GM18868 (cell line): ENCODE measurements around the gene MCM8.

Source experiments
- ATAC-seq: cut with Tn5 transposase; IDR thresholded peaks from one replicate; pipeline ENCODE4 v1.9.1; 2021; ENCODE audit warnings: mild to moderate bottlenecking, moderate library complexity; ENCODE audit not compliant: unreplicated experiment

The MCM8 gene

DNA sequence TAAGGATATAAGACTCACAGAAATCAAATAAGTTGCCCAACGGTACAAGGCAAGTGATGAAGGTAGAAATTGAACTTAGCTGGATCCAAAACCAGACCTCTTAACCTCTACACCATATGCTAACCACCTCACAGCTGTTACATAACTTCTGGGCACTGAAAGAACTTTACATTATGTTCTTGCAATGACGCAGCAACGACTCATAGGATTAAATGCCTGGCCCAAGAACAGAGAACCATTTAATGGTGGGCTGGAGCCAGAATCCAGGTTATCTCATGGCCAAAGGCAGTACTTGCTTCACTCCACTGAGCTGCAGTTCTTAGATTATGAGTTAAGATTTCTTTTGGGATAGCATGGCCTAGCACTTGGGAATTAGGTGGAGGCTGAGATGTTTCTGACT, 4.5 kb upstream of the MCM8 start:
- ATAC-seq, result no peak

DNA sequence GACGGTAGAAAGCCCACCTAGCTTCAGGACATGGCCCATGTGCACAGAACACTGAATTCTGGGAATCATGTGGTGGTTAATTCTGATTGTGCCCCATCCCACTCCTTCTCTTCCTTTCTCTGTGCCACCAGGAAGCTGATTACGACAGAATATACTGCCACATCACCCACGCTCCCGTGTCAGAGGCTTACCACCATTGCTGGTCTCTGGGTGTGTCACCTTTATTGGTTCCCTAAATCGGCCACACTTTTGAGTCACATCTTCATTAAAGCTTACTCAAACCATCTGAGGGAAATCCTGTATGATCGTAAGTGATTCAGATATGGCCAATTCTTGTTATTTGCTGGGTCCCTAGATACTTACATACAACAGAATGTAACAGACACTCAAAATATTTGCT, 3.2 kb upstream of the MCM8 start:
- no peak for ATAC-seq

- ATAC-seq, result no peak
Measured at GRCh38 chr20:5949943-5950270, 545 bp upstream of the MCM8 start.

DNA sequence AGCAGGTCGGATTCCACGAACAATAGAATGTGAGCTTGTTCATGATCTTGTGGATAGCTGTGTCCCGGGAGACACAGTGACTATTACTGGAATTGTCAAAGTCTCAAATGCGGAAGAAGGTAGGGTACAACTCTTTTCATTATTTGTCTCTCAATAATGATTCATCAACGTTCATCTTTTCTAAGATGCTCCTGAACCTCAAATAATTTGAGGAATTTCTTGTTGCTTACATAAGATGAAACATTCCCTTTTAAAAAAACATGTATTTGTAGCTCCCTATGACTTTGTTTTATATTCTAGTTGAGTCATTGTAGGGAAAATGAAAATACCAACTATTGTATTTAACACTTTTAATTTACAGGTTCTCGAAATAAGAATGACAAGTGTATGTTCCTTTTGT, 17.0 kb downstream of the MCM8 start:
- ATAC-seq, result no peak

DNA sequence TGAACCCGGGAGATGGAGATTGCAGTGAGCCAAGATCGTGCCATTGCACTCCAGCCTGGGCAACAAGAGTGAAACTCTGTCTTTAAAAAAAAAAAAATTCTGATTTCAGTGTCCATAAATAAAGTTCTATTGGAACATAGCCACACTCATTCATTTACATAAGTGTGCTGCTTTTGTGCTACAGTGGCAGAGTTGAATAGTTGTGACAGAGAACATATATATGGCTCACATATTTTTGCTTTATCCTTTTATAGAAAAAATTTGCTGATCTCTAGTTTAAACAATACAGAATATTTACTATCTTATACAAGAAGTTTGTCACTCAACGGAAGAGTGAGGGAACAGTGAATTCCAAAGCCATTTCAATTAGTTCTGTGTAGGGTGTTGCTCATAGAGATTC, 18.0 kb downstream of the MCM8 start:
- no peak for ATAC-seq

- ATAC-seq, result no peak
Measured at GRCh38 chr20:5969348-5969935, 19.0 kb downstream of the MCM8 start.

GRCh38 chr20:5969940-5970339, 19.5 kb downstream of the MCM8 start:
- no peak for ATAC-seq

DNA sequence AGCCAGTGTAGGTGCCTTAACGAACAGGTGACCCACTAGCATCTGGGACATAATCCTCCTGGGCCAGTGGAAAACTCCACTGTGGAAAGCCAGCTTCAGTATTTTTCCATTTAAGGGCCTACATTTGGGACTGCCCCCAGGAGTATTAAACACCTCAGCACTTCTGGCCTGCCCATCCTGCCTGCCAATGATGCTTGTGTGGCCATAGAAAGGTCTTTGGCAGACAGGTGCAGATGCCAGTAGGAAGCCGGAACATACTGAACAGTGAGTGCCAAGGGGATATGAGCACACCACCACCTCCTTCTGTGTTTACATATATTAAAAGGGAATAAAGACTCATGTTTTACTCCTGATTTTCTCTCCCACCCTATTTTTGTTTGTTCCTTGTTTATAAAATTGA, 19.9 kb downstream of the MCM8 start:
- ATAC-seq, result no peak

- no peak for ATAC-seq
Measured at GRCh38 chr20:5971203-5971602, 20.8 kb downstream of the MCM8 start.

DNA sequence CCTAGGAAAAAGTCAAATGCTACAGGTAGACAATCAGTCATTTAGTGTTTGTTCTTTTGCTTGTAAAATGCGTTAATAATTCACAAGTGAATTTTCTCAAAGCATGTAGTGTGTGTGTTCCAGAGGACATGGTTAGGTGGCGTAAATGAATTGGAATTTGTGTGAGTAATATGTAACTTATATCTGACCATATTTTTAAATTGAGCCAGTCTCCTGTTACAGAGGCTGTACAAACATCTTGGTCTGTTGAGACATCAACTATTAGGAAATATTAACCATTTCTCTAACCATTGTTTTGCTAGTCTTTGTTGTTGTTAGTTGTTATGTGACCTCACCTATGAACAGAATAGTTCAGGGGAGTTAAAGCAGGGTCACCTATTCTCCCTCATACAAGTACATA, 22.7 kb downstream of the MCM8 start:
- no peak for ATAC-seq

- ATAC-seq, result no peak
Measured at GRCh38 chr20:5973971-5974370, 23.5 kb downstream of the MCM8 start.

GRCh38 chr20:5974531-5974930, 24.1 kb downstream of the MCM8 start:
- no peak for ATAC-seq

DNA sequence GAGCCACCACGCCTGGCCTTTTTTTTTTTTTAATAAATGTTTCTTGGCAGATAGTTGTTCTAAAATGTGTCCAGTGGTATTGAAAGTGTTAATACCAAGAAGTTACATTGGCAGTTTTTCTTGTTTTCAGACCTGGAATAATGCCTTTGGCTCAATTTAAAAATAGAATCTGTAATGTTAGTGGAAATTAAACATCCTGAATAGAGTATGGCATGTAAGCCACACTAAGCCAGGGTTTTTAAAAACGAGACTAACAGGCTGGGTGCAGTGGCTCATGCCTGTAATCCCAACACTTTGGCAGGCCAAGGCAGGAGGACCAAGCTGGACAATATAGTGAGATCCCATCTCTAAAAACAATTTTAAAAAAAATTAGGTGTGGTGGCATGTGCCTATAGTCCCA, 25.3 kb downstream of the MCM8 start:
- no peak for ATAC-seq

DNA sequence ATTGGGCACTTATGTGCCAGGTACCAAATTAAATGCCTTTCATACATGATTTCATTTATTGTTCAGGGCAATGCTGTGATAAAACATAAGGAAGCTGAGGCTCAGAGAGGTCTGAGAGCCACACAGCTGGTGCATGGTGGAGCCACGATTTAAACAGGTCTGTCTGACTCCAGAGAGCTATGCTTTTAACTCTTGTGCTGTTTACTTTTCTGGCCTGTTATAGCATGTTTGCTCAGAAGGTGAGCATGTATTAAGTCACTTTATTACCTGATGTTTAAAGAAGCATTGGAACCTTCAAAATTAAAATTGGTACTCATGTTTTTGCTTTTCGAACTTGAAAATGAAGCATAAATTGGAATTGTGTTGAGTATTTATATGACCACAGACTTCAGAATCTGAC, 26.8 kb downstream of the MCM8 start:
- no peak for ATAC-seq

GRCh38 chr20:5977975-5978374, 27.5 kb downstream of the MCM8 start:
- ATAC-seq, result no peak

- no peak for ATAC-seq
Measured at GRCh38 chr20:5979801-5980200, 29.3 kb downstream of the MCM8 start.

DNA sequence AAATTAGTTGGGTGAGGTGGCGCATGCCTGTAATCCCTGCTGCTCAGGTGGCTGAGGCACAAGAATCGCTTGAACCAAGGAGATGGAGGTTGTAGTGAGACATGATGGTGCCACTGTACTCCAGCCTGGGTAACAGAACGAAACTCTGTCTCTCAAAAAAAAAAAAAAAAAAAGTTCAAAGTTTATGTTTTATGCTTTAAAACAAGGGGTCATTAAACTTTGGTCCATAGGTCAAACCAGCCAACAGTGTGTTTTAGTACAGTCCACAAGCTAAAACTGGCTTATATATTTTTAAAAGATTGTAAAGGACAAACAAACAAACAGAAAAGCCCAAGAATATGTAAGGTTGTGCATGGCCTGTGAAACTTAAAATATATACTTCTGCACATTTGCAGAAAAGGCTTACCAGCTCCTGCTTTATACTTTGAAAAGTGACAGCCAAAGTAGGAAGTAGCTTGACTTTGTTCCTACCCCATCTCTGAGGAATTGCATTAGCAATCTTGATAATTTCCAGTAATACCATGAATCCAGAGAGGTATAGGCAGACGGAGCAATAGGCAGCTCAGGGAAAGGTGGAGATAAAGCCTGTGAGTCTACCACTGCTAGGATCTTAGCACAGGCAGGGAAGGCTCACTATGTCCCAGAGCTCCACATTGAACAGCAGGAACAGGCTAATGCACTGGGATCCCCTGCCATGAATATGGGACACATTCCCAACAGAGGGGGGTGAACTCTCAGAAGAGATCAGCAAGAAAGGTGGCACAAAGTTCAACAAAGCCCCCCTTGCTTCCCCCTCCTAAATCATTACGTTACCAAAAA, 30.5 kb downstream of the MCM8 start:
- no peak for ATAC-seq

DNA sequence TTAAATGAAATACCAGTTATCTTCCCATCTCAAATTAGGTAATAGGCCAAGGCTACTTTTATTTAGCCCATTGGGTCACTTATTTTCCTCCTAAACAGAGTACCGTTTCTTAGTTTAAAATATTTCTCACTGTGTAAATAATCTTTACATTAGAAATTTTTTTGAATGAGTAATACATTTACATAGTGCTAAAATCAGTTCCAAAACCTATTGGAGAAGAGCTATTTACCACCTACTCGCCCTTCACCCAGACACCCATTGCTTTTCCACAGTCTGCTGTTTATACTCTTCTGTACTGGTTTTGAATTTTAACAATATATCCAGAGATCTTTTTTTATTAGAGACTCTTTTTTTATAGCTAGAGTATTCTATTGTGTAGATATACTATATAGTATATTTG, 36.9 kb downstream of the MCM8 start:
- ATAC-seq, result no peak

DNA sequence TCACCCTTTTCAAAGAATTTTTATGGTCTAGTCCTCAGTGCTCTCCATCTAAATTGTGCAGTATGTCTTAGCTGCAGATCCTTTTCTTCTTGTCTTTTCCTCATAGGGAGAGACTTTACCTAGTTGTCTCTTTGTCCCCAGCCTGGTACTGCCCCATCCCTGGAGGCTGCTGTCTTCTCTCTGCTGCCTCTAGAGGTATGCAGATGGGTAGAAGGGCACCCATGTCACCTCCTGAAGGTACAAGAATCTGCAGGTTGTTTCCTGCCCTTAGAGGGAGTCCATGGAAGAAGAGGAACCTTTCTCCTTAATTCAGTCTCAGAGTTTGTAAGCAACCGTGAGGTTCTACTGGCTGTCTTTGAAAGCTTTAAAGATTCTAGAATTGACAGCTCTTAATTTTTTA, 39.1 kb downstream of the MCM8 start:
- ATAC-seq, result no peak

DNA sequence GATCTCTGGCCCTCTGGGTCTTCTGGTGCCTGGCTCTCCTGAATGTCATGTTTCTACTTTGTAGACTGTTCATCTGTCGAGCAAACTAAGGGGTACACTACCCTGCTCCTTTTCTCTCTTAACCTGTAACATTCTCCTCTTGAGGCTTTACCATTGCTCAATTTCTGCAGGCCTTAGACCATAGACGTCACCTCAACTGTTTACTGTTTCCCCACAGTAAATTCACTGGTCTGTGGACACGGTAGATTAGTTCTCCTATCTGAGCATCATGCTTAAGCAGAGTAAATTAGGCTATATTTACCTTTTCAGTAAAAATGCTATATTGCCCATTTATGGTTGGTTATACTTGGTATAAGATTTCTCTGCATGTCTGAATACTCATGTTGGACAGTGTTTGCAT, 40.5 kb downstream of the MCM8 start:
- no peak for ATAC-seq

DNA sequence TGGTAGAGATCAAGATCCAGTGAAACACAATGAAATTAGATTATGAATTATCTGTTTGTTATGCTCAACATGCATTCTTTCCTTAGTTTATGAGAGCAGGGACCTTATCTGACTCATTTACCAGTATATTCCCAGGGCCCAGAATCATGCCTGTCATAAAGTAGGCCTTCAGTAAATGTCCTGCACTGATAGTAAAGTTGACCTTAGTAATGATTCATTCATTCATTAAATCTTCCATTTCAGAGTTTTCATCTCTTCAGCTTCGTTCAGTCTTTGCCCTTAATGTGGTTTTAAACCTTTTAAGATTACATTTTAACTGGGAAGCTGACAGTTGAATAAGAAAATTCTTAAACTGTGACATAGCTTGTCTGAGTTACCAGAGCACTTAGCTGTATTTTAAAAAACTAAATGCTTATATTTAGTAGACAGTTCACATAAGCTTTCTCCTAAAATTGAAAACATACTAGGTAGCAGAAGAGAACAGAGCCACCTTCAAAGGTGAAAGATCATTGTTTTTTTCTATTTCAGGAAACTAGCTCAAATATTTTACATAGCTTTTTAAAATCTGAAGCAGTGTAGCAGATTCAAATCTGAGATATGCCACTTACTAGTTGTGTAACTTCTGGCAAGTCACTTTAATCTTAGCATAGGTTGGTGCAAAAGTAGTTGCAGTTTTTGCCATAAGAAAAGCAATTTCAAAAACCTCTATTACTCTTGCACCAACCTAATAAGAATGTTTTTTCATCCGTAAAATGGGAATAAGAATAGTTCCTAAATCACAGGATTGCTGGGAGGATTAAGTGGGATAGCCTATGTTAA, 41.4 kb downstream of the MCM8 start:
- ATAC-seq, result no peak

DNA sequence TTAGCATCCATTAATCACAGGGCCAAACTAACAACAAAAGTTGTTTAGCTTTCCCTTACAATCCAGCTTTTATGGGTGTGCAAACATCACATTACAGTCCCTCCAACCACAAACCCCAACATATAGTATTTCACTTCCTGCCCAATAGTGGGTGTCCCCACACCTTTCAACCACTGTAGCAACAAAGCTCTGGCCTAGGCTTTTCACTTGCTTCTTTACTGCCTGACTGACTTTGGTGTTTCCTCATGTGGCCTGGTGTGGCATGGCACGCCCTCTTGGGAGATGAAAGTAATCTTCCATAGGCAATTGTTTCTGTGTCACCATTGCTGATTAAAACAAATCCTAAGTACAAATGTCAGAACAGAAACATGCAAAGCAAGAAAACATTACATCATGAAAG, 46.3 kb downstream of the MCM8 start:
- ATAC-seq, result peak; percentile 96
